ENCODE measurements around the gene NOX3.

- TF ChIP-seq EZH2 (IDR thresholded peaks at IDR 0.05; ENCODE audit: low read depth, low read length, severe bottlenecking), result no peak
- TF ChIP-seq TCF12 (IDR thresholded peaks at IDR 0.05; ENCODE audit: low read depth, low read length), result no peak
- TF ChIP-seq SRF (IDR thresholded peaks at IDR 0.05; ENCODE audit: low read depth, low read length), result no peak
- no peak for TF ChIP-seq CTCF (IDR thresholded peaks at IDR 0.05; ENCODE audit: control extremely low read depth in 1 of 3, insufficient read depth in 1 of 3, low read depth in 1 of 3, low read length in 3 of 3)
- TF ChIP-seq KDM1A (IDR thresholded peaks at IDR 0.05; ENCODE audit: borderline replicate concordance, low read length), result no peak
- TF ChIP-seq RXRA (IDR thresholded peaks at IDR 0.05; ENCODE audit: insufficient read depth, low read depth, low read length), result no peak
- TF ChIP-seq HDAC2 (IDR thresholded peaks at IDR 0.05; ENCODE audit: borderline replicate concordance in 1 of 2, low read depth in 2 of 2, low read length in 2 of 2), result no peak
- no peak for TF ChIP-seq POLR2A (IDR thresholded peaks at IDR 0.05; ENCODE audit: control extremely low read depth in 1 of 2, low read depth in 2 of 2, low read length in 2 of 2)
- TF ChIP-seq SIN3A (conservative IDR thresholded peaks at IDR 0.05 in 1 of 2, IDR thresholded peaks at IDR 0.05 in 1 of 2; ENCODE audit: low read depth in 1 of 2, low read length in 2 of 2), result no peak
Measured at GRCh38 chr6:155444952-155445903, 10.4 kb downstream of the NOX3 start.
